ENCODE results near the gene JUNB. TPM values are rescaled to one million over a fixed set of nuclear protein-coding genes. Genes with fewer than 3 reads are reported as not detected.
A peak's percentile ranks its signal among the peaks of the same experiment; 100 is the strongest.

Gene JUNB
- total and polyA plus RNA-seq, 2 of the 13 experiments (the other 11 are each of a cell fraction or from before 2014, with no cell fraction given): 7.7 to 8.2 TPM

GRCh38 chr19:12806242-12807081 lies 15.2 kb downstream of the JUNB start, which contains the start of gene RNASEH2A (continued):
- TF ChIP-seq JUN (CRISPR knock-in tag; IDR thresholded peaks at IDR 0.05) (0 out of 2 replicates have a peak, but pooled peaks have one; percentile 55), LRRFIP1 (CRISPR knock-in tag; conservative IDR thresholded peaks at IDR 0.05) (no peak), ZNF414 (CRISPR knock-in tag; IDR thresholded peaks at IDR 0.05) (no peak), MLXIP (CRISPR knock-in tag; IDR thresholded peaks at IDR 0.05; ENCODE audit: borderline replicate concordance) (peak; percentile 69; the same call in 1 of the 2 replicates), ZNF354B (CRISPR knock-in tag; IDR thresholded peaks at IDR 0.05) (no peak), PBX2 (CRISPR knock-in tag; IDR thresholded peaks at IDR 0.05) (no peak), ATRX (CRISPR knock-in tag; IDR thresholded peaks at IDR 0.05; ENCODE audit: borderline replicate concordance) (no peak), ZNF326 (CRISPR knock-in tag; IDR thresholded peaks at IDR 0.05; ENCODE audit: borderline replicate concordance) (no peak), ZFP36L2 (CRISPR knock-in tag; IDR thresholded peaks at IDR 0.05) (0 out of 2 replicates have a peak, but pooled peaks have one; percentile 41), XBP1 (CRISPR knock-in tag; IDR thresholded peaks at IDR 0.05) (no peak), ZSCAN29 (CRISPR knock-in tag; conservative IDR thresholded peaks at IDR 0.05) (0 out of 2 replicates have a peak, but pooled peaks have one; percentile 65), ZNF34 (CRISPR knock-in tag; IDR thresholded peaks at IDR 0.05; ENCODE audit: borderline replicate concordance) (0 out of 2 replicates have a peak, but pooled peaks have one; percentile 62), RNF219 (CRISPR knock-in tag; IDR thresholded peaks at IDR 0.05) (no peak)

Data from HepG2 (cell line).